DND-41 (cell line): Measurements from ENCODE around the gene CCDC158.

Experiments used
- ATAC-seq: fragments of 200-7000 bp; cut with Tn5 transposase; 3 replicates; pipeline ENCODE4 v1.9.1; 2021; ENCODE audit warnings: low read depth; ENCODE audit not compliant: insufficient read depth
- DNase-seq: peaks from one replicate; pipeline ENCODE4 v3.0.0-alpha.2; 2020
- H2AFZ ChIP-seq: 2 replicates; pipeline ENCODE4 v1.6.0; 2012; ENCODE audit warnings: low read depth, low read length
- H3K27ac ChIP-seq: 2 replicates; pipeline ENCODE4 v1.5.1; 2012; ENCODE audit warnings: low read length, inconsistent platforms
- H3K27me3 ChIP-seq: fragments of 200-600 bp; sonication (generic); 2 replicates; pipeline ENCODE4 v1.6.0; 2012; ENCODE audit warnings: low read length, mild to moderate bottlenecking, inconsistent platforms; ENCODE audit not compliant: insufficient read depth, poor library complexity
- H3K36me3 ChIP-seq: 2 replicates; pipeline ENCODE4 v1.5.1; 2012; ENCODE audit warnings: low read length, inconsistent platforms; ENCODE audit not compliant: insufficient read depth
- H3K4me1 ChIP-seq: 2 replicates; pipeline ENCODE4 v1.5.1; 2012; ENCODE audit warnings: mild to moderate bottlenecking, low read length; ENCODE audit not compliant: insufficient read depth
- H3K4me2 ChIP-seq: 2 replicates; pipeline ENCODE4 v1.6.0; 2012; ENCODE audit warnings: mild to moderate bottlenecking, moderate library complexity, low read length, inconsistent platforms; ENCODE audit not compliant: insufficient read depth
- H3K4me3 ChIP-seq, 2 experiments: fragments of 200-600 bp in 1 of 2; shearing (Covaris generic) in 1 of 2; 2 replicates each; pipeline ENCODE4 v1.5.1; 2012 to 2016; ENCODE audit warnings: inconsistent platforms in 2 of 2, low read length in 2 of 2, mild to moderate bottlenecking in 2 of 2, low read depth in 1 of 2, moderate library complexity in 1 of 2
- H3K79me2 ChIP-seq: 2 replicates; pipeline ENCODE4 v1.6.0; 2012; ENCODE audit warnings: low read length, inconsistent platforms; ENCODE audit not compliant: insufficient read depth
- H3K9ac ChIP-seq: 2 replicates; pipeline ENCODE4 v1.6.0; 2012; ENCODE audit warnings: low read depth, mild to moderate bottlenecking, inconsistent platforms, low read length, moderate library complexity
- H3K9me3 ChIP-seq: 2 replicates; pipeline ENCODE4 v1.5.1; 2012; ENCODE audit warnings: low read length, moderate library complexity, mild to moderate bottlenecking, inconsistent platforms; ENCODE audit not compliant: insufficient read depth, severe bottlenecking
- H4K20me1 ChIP-seq: 2 replicates; pipeline ENCODE4 v1.6.0; 2012; ENCODE audit warnings: low read length; ENCODE audit not compliant: insufficient read depth
- EZH2 ChIP-seq: IDR thresholded peaks from 3 replicates; pipeline ENCODE4 v1.6.1; 2012; ENCODE audit warnings: borderline replicate concordance, low read depth, mild to moderate bottlenecking, moderate library complexity, low read length, inconsistent platforms; ENCODE audit not compliant: severe bottlenecking
- TF ChIP-seq, protein P1 (sequence below): IDR thresholded peaks from 2 replicates; pipeline ENCODE4 v1.5.1; 2012; ENCODE audit warnings: borderline replicate concordance, low read length, moderate library complexity, mild to moderate bottlenecking; ENCODE audit not compliant: poor library complexity, severe bottlenecking; ENCODE audit errors: extremely low read depth

CCDC158 gene

DNA sequence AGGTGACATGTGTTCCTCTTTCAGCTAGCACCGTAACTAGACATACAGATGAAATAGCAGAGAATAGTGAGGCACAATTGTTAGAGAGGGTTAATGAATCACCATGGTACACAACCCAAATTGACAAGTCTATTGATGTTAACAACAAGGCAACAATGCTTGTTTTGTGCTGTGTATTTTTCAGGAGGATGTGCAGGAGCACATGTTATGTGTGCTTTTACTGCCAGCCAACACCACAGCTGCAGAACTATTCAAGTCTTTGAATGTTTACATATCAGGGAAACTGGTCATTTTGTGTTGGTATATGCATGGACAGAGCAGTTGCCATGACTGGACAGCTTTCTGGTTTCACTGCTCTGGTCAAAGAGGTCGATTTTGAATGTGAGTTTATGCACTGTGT, 81.6 kb downstream of the CCDC158 start:
- H4K20me1 ChIP-seq = no peaks in the 10 kb centered on the region
- H3K9me3 ChIP-seq = no peaks in the 10 kb centered on the region
- no peaks in the 10 kb centered on the region for H3K4me1 ChIP-seq
- H3K9ac ChIP-seq = no peak overlapping the region
- H3K79me2 ChIP-seq = no peaks in the 10 kb centered on the region
- TF ChIP-seq, protein P1, sequence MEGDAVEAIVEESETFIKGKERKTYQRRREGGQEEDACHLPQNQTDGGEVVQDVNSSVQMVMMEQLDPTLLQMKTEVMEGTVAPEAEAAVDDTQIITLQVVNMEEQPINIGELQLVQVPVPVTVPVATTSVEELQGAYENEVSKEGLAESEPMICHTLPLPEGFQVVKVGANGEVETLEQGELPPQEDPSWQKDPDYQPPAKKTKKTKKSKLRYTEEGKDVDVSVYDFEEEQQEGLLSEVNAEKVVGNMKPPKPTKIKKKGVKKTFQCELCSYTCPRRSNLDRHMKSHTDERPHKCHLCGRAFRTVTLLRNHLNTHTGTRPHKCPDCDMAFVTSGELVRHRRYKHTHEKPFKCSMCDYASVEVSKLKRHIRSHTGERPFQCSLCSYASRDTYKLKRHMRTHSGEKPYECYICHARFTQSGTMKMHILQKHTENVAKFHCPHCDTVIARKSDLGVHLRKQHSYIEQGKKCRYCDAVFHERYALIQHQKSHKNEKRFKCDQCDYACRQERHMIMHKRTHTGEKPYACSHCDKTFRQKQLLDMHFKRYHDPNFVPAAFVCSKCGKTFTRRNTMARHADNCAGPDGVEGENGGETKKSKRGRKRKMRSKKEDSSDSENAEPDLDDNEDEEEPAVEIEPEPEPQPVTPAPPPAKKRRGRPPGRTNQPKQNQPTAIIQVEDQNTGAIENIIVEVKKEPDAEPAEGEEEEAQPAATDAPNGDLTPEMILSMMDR = no peak
- no peak for TF ChIP-seq EZH2
- DNase-seq (no peak), ATAC-seq (no peak)
- H3K27me3 ChIP-seq = no peaks in the 10 kb centered on the region
- no peak overlapping the region for H3K4me2 ChIP-seq
- H2AFZ ChIP-seq = no peak overlapping the region
- no peak overlapping the region for H3K4me3 ChIP-seq
- H3K36me3 ChIP-seq = no peaks in the 10 kb centered on the region
- no peak overlapping the region for H3K27ac ChIP-seq

DNA sequence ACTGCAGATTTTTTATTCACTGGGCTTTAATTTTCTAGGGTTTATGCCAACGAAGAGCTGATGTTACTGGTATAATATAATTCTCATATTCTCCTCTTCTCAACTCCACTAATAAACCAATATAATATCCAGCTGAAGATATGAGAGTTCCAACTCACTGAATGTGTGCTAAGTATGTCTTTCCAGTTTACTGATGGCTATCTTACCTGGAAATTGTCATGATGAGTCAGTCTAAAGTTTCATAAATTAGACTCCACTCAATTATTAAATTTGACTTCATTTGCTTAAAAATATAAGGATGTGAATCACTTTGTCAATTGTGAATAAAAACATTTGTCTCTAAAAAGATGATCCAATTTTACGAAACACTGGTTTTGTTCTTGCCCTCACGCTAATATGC, 86.1 kb downstream of the CCDC158 start:
- H4K20me1 ChIP-seq = no peaks in the 10 kb centered on the region
- H3K4me1 ChIP-seq = no peaks in the 10 kb centered on the region
- TF ChIP-seq EZH2 = no peak
- TF ChIP-seq, protein P1 = no peak
- H3K79me2 ChIP-seq = no peaks in the 10 kb centered on the region
- H3K27ac ChIP-seq = no peak overlapping the region
- H2AFZ ChIP-seq = no peak overlapping the region
- no peaks in the 10 kb centered on the region for H3K36me3 ChIP-seq
- DNase-seq = no peak
- H3K27me3 ChIP-seq = no peaks in the 10 kb centered on the region
- H3K4me3 ChIP-seq = no peak overlapping the region
- H3K9me3 ChIP-seq = no peaks in the 10 kb centered on the region
- ATAC-seq = no peak
- no peak overlapping the region for H3K9ac ChIP-seq
- no peak overlapping the region for H3K4me2 ChIP-seq

DNA sequence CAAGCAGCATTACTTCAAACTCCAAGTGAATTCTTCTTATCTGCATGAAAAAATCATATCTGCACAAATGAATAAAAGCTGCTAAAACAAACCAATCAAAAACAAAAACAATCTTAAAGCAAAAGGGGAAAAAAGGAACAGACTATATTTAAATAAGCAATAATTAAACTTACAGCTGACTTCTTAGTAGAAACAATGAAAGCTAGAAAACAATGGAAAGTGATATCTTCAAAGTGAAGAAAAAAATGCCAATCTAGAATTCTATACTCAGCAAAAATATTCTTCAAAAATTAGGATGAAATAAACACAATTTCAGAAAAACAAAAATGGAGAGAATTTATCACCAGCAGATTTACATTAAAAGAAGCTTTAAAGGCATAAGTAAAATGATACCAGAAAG, 94.4 kb downstream of the CCDC158 start:
- H3K36me3 ChIP-seq = no peaks in the 10 kb centered on the region
- no peaks in the 10 kb centered on the region for H3K4me1 ChIP-seq
- no peaks in the 10 kb centered on the region for H3K27me3 ChIP-seq
- H3K4me3 ChIP-seq = no peak overlapping the region
- H3K79me2 ChIP-seq = no peaks in the 10 kb centered on the region
- no peak overlapping the region for H3K4me2 ChIP-seq
- H3K9me3 ChIP-seq = peaks cover 24% of the 10 kb centered on the region
- TF ChIP-seq EZH2 = no peak
- TF ChIP-seq, protein P1 = no peak
- H2AFZ ChIP-seq = no peak overlapping the region
- H3K27ac ChIP-seq = no peak overlapping the region
- no peak for ATAC-seq
- H3K9ac ChIP-seq = no peak overlapping the region
- DNase-seq = no peak
- H4K20me1 ChIP-seq = no peaks in the 10 kb centered on the region

DNA sequence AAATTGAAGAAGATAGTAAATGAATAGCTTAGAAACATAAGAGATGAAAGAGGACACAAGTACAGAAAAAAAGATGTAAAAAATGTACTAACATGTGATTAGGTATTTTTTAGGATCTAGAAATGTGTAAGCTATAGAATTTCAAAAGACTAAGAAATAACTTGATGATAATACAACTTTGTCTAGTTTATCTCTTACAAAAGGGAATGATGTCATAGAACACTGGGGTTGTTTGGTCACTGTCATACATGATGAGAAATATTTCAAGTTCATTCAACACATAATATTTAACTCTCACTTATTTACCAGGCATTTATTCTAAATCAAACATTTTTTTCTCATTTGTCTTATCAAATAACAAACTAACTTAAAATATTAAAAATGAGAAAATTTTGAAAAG, 95.9 kb downstream of the CCDC158 start:
- no peak for ATAC-seq
- H2AFZ ChIP-seq = no peak overlapping the region
- no peak for TF ChIP-seq EZH2
- TF ChIP-seq, protein P1 = no peak

More for the DNA sequence above, 95.9 kb downstream of the CCDC158 start:
- Histone ChIP-seq H3K9ac (no peak overlapping the region), H3K9me3 (peaks cover 24% of the 10 kb centered on the region), H3K4me2 (no peak overlapping the region), H3K4me3 (no peak overlapping the region), H3K79me2 (no peaks in the 10 kb centered on the region), H3K36me3 (no peaks in the 10 kb centered on the region), H3K4me1 (no peaks in the 10 kb centered on the region), H3K27ac (no peak overlapping the region), H4K20me1 (no peaks in the 10 kb centered on the region), H3K27me3 (no peaks in the 10 kb centered on the region)
- DNase-seq = no peak
